Head of caudate nucleus (tissue), 42 donors: Measurements from ENCODE around the gene ABHD6.
"Not testable (repeated sequence)": the region's sequence is repeated elsewhere in the genome, so short reads cannot be mapped to it uniquely, and the experiment has no call there.

Experiments used
- DNase-seq, 42 donors: peaks; one replicate each; pipeline versions ENCODE4 v3.0.0 to v3.0.0-alpha.2; 2020 to 2021; ENCODE audit warnings: mixed read lengths in 7 of 42
- intact Hi-C: fragments of 100-400 bp; cut with DNase I; formaldehyde crosslinking; loops from one replicate; pipeline ENCODE4 v1.15.0; 2022

The ABHD6 gene

GRCh38 chr3:58236527-58237237, 910 bp upstream of the ABHD6 start:
- intact Hi-C loops = loop anchor here (5.0 kb wide), 1 partner anchor 61 kb away; no protein-coding TSS in a partner anchor
- peak in 7 of 42 donors; percentile 19 to 42 (median 24) for DNase-seq

- DNase-seq = peak; percentile 59 to 88 (median 76)
- intact Hi-C loops = loop anchor here (5.0 kb wide), 1 partner anchor 59 kb away; no protein-coding TSS in a partner anchor
Measured at GRCh38 chr3:58237941-58238681, 519 bp downstream of the ABHD6 start.

- DNase-seq = no peak
- intact Hi-C loops = loop anchor here (5.0 kb wide), 1 partner anchor 58 kb away; no protein-coding TSS in a partner anchor
Measured at GRCh38 chr3:58238830-58239229, 1.2 kb downstream of the ABHD6 start.

GRCh38 chr3:58241306-58242044, 3.9 kb downstream of the ABHD6 start:
- peak in 1 of 42 donors; percentile 29 for DNase-seq
- intact Hi-C loops = no loop called here

GRCh38 chr3:58242340-58242739, 4.7 kb downstream of the ABHD6 start:
- DNase-seq = no peak
- intact Hi-C loops = no loop called here

- peak in 1 of 42 donors; percentile 16 for DNase-seq
- intact Hi-C loops = not testable (repeated sequence)
Measured at GRCh38 chr3:58242860-58243259, 5.3 kb downstream of the ABHD6 start.

- intact Hi-C loops = no loop called here
- peak in 1 of 42 donors; percentile 26 for DNase-seq
Measured at GRCh38 chr3:58243976-58244585, 6.5 kb downstream of the ABHD6 start.

GRCh38 chr3:58246148-58247047, 8.8 kb downstream of the ABHD6 start:
- intact Hi-C loops = no loop called here
- DNase-seq = peak in 1 of 42 donors; percentile 33

GRCh38 chr3:58249358-58250092, 11.9 kb downstream of the ABHD6 start:
- peak in 1 of 42 donors; percentile 25 for DNase-seq

GRCh38 chr3:58250093-58250707, 12.6 kb downstream of the ABHD6 start:
- DNase-seq = no peak
- intact Hi-C loops = no loop called here

More at GRCh38 chr3:58249358-58250092, 11.9 kb downstream of the ABHD6 start:
- intact Hi-C loops = no loop called here

- DNase-seq = no peak
- intact Hi-C loops = no loop called here
Measured at GRCh38 chr3:58251631-58252035, 14.0 kb downstream of the ABHD6 start.

GRCh38 chr3:58254144-58254543, 16.6 kb downstream of the ABHD6 start:
- intact Hi-C loops = no loop called here
- no peak for DNase-seq

- intact Hi-C loops = no loop called here
- no peak for DNase-seq
Measured at GRCh38 chr3:58256061-58256460, 18.5 kb downstream of the ABHD6 start.

- no peak for DNase-seq
- intact Hi-C loops = no loop called here
Measured at GRCh38 chr3:58256511-58256910, 18.9 kb downstream of the ABHD6 start.

- intact Hi-C loops = no loop called here
- DNase-seq = no peak
Measured at GRCh38 chr3:58258392-58259055, 20.9 kb downstream of the ABHD6 start.

- peak in 4 of 42 donors; percentile 31 to 66 (median 47) for DNase-seq
- intact Hi-C loops = no loop called here
Measured at GRCh38 chr3:58260261-58260731, 22.7 kb downstream of the ABHD6 start.
